HEK293 (cell line): Measurements from ENCODE around the gene POLR2C.

Source experiments
- CTCF ChIA-PET: fragments of 350-600 bp; formaldehyde crosslinking; extraction: SDS; loops from one replicate; lab custom pipeline; 2021; ENCODE audit warnings: antibody characterized with exemption; lab: Yijun Ruan, JAX
- POLR2A ChIA-PET: fragments of 300-600 bp; formaldehyde crosslinking; extraction: SDS; loops from one replicate; lab custom pipeline; 2020; ENCODE audit warnings: antibody characterized with exemption, inconsistent platforms; lab: Yijun Ruan, JAX
- H3K27ac ChIP-seq: fragments of 200-500 bp; sonication (Bioruptor generic); 2 replicates; pipeline ENCODE4 v1.5.1; 2014; ENCODE audit warnings: low read depth, low read length, control low read depth, inconsistent platforms; ENCODE audit errors: extremely low read depth
- H3K36me3 ChIP-seq, 2 experiments: fragments of 200-500 bp in 1 of 2; sonication (Bioruptor generic) in 1 of 2; 1 replicate in 1 of 2; 2 replicates in 1 of 2; pipeline ENCODE4 v1.5.1; 2014 to 2017; ENCODE audit warnings: inconsistent platforms in 2 of 2, low read length in 2 of 2; ENCODE audit not compliant: control insufficient read depth in 2 of 2, insufficient read depth in 1 of 2
- H3K4me1 ChIP-seq: fragments of 200-500 bp; sonication (Bioruptor generic); 2 replicates; pipeline ENCODE4 v1.5.1; 2014; ENCODE audit warnings: mild to moderate bottlenecking, low read length, inconsistent platforms; ENCODE audit not compliant: control insufficient read depth, insufficient read depth
- H3K4me3 ChIP-seq: 2 replicates; pipeline ENCODE4 v1.5.1; 2011; ENCODE audit warnings: low read depth, mild to moderate bottlenecking, control low read depth, low read length, moderate library complexity
- H3K9me3 ChIP-seq: fragments of 200-500 bp; sonication (Bioruptor generic); 2 replicates; pipeline ENCODE4 v1.5.1; 2014; ENCODE audit warnings: low read depth, low read length, inconsistent platforms; ENCODE audit not compliant: control insufficient read depth, insufficient read depth
- ATF2 ChIP-seq: fragments of 450-650 bp; formaldehyde crosslinking; IDR thresholded peaks from 2 replicates; pipeline ENCODE4 v1.5.1; 2016; ENCODE audit warnings: missing biosample characterization, missing genetic modification characterization, low read depth
- FEZF1 ChIP-seq: fragments of 450-650 bp; formaldehyde crosslinking; IDR thresholded peaks from 2 replicates; pipeline ENCODE4 v1.5.1; 2016; ENCODE audit warnings: missing biosample characterization, missing genetic modification characterization
- GLI2 ChIP-seq: fragments of 450-650 bp; formaldehyde crosslinking; IDR thresholded peaks from 2 replicates; pipeline ENCODE4; 2017; ENCODE audit warnings: missing biosample characterization, missing genetic modification characterization, low read depth, borderline replicate concordance
- KLF8 ChIP-seq: fragments of 450-650 bp; formaldehyde crosslinking; IDR thresholded peaks from 2 replicates; pipeline ENCODE4 v1.5.1; 2016; ENCODE audit warnings: missing biosample characterization, missing genetic modification characterization
- MEIS1 ChIP-seq: sonication (generic); formaldehyde crosslinking; IDR thresholded peaks from 2 replicates; pipeline ENCODE4 v1.8.1; 2022; ENCODE audit warnings: missing genetic modification reagents, mild to moderate bottlenecking, borderline replicate concordance
- PBX3 ChIP-seq: sonication (generic); formaldehyde crosslinking; IDR thresholded peaks from 2 replicates; pipeline ENCODE4 v1.8.1; 2022; ENCODE audit warnings: mild to moderate bottlenecking, moderate library complexity, missing genetic modification reagents
- PRDM1 ChIP-seq: fragments of 450-650 bp; formaldehyde crosslinking; IDR thresholded peaks from 2 replicates; pipeline ENCODE4; 2016; ENCODE audit warnings: missing biosample characterization, missing genetic modification characterization
- RBAK ChIP-seq: fragments of 450-650 bp; formaldehyde crosslinking; IDR thresholded peaks from 2 replicates; pipeline ENCODE4 v1.5.1; 2016; ENCODE audit warnings: missing biosample characterization, missing genetic modification characterization
- SP2 ChIP-seq: fragments of 450-650 bp; formaldehyde crosslinking; IDR thresholded peaks from 2 replicates; pipeline ENCODE4 v1.5.1; 2016; ENCODE audit warnings: missing biosample characterization, missing genetic modification characterization
- ZBTB10 ChIP-seq: fragments of 450-650 bp; formaldehyde crosslinking; IDR thresholded peaks from 2 replicates; pipeline ENCODE4 v1.5.1; 2016; ENCODE audit warnings: missing biosample characterization, missing genetic modification characterization
- ZBTB17 ChIP-seq: fragments of 450-650 bp; formaldehyde crosslinking; IDR thresholded peaks from 2 replicates; pipeline ENCODE4 v1.5.1; 2016; ENCODE audit warnings: missing biosample characterization, missing genetic modification characterization
- ZBTB21 ChIP-seq: fragments of 450-650 bp; formaldehyde crosslinking; IDR thresholded peaks from 2 replicates; pipeline ENCODE4 v1.5.1; 2017; ENCODE audit warnings: missing biosample characterization, missing genetic modification characterization
- ZBTB8A ChIP-seq: fragments of 450-650 bp; formaldehyde crosslinking; IDR thresholded peaks from 2 replicates; pipeline ENCODE4 v1.5.1; 2016; ENCODE audit warnings: missing biosample characterization, missing genetic modification characterization
- ZFHX2 ChIP-seq: fragments of 450-650 bp; formaldehyde crosslinking; conservative IDR thresholded peaks from 2 replicates; pipeline ENCODE4 v1.5.1; 2016; ENCODE audit warnings: missing biosample characterization, missing genetic modification characterization
- ZNF112 ChIP-seq: fragments of 450-650 bp; formaldehyde crosslinking; IDR thresholded peaks from 2 replicates; pipeline ENCODE4 v1.5.0; 2017; ENCODE audit warnings: missing biosample characterization, missing genetic modification characterization
- ZNF132 ChIP-seq: fragments of 450-650 bp; formaldehyde crosslinking; IDR thresholded peaks from 2 replicates; pipeline ENCODE4 v1.5.1; 2017; ENCODE audit warnings: missing biosample characterization, missing genetic modification characterization, borderline replicate concordance
- ZNF280C ChIP-seq: fragments of 450-650 bp; formaldehyde crosslinking; IDR thresholded peaks from 2 replicates; pipeline ENCODE4 v1.5.1; 2016; ENCODE audit warnings: missing biosample characterization, missing genetic modification characterization
- ZNF311 ChIP-seq: fragments of 450-650 bp; formaldehyde crosslinking; IDR thresholded peaks from 2 replicates; pipeline ENCODE4 v1.5.1; 2017; ENCODE audit warnings: missing biosample characterization, missing genetic modification characterization, borderline replicate concordance
- ZNF324 ChIP-seq: fragments of 450-650 bp; formaldehyde crosslinking; IDR thresholded peaks from 2 replicates; pipeline ENCODE4 v1.5.1; 2016; ENCODE audit warnings: missing biosample characterization, missing genetic modification characterization
- ZNF350 ChIP-seq: fragments of 450-650 bp; formaldehyde crosslinking; IDR thresholded peaks from 2 replicates; pipeline ENCODE4 v1.5.0; 2017; ENCODE audit warnings: missing biosample characterization, mild to moderate bottlenecking, missing genetic modification characterization
- ZNF37A ChIP-seq: fragments of 450-650 bp; IDR thresholded peaks from 2 replicates; pipeline ENCODE4 v1.5.1; 2018; ENCODE audit warnings: missing biosample characterization, missing genetic modification characterization
- ZNF48 ChIP-seq: fragments of 450-650 bp; formaldehyde crosslinking; IDR thresholded peaks from 2 replicates; pipeline ENCODE4 v1.5.1; 2016; ENCODE audit warnings: missing biosample characterization, missing genetic modification characterization
- ZNF513 ChIP-seq: fragments of 450-650 bp; IDR thresholded peaks from 2 replicates; pipeline ENCODE4 v1.5.1; 2018; ENCODE audit warnings: missing biosample characterization, missing genetic modification characterization
- ZNF530 ChIP-seq: fragments of 450-650 bp; formaldehyde crosslinking; IDR thresholded peaks from 2 replicates; pipeline ENCODE4 v1.5.1; 2016; ENCODE audit warnings: low read depth, missing biosample characterization, missing genetic modification characterization
- ZNF621 ChIP-seq: fragments of 450-650 bp; formaldehyde crosslinking; IDR thresholded peaks from 2 replicates; pipeline ENCODE4 v1.5.1; 2017; ENCODE audit warnings: missing biosample characterization, missing genetic modification characterization
- ZNF664 ChIP-seq: fragments of 450-650 bp; formaldehyde crosslinking; IDR thresholded peaks from 2 replicates; pipeline ENCODE4 v1.5.1; 2016; ENCODE audit warnings: missing biosample characterization, missing genetic modification characterization
- ZNF76 ChIP-seq: fragments of 450-650 bp; formaldehyde crosslinking; IDR thresholded peaks from 2 replicates; pipeline ENCODE4; 2016; ENCODE audit warnings: low read depth, missing biosample characterization, missing genetic modification characterization, borderline replicate concordance
- ZNF768 ChIP-seq: fragments of 450-650 bp; formaldehyde crosslinking; IDR thresholded peaks from 2 replicates; pipeline ENCODE4 v1.5.1; 2018; ENCODE audit warnings: missing biosample characterization, mild to moderate bottlenecking, missing genetic modification characterization
- ZSCAN16 ChIP-seq: fragments of 450-650 bp; formaldehyde crosslinking; IDR thresholded peaks from 2 replicates; pipeline ENCODE4 v1.5.1; 2016; ENCODE audit warnings: missing biosample characterization, missing genetic modification characterization
- ZXDB ChIP-seq: fragments of 450-650 bp; formaldehyde crosslinking; IDR thresholded peaks from 2 replicates; pipeline ENCODE4 v1.5.1; 2016; ENCODE audit warnings: missing biosample characterization, missing genetic modification characterization

Gene POLR2C

GRCh38 chr16:57462209-57462977, at the start of gene POLR2C:
Gene POLR2C (plus strand): TSS chr16:57462679. CDS start chr16:57462725, 46 bp downstream.
- ChIA-PET CTCF (interaction anchor here (0.5 to 2.9 kb wide), 23 partner anchors 11 to 1135 kb away, joined by 3 to 24 read pairs (median 4); partner anchors contain the start of genes COQ9 and DOK4), POLR2A (interaction anchor here (0.5 to 3.7 kb wide), 19 partner anchors 10 to 276 kb away, joined by 3 to 40 read pairs (median 3); partner anchors contain the start of genes CIAPIN1, COQ9, PSME3IP1 and RSPRY1)
- no peaks in the 10 kb centered on the region; the same call in 1 of the 2 replicates for H3K4me1 ChIP-seq
- peaks cover 22 to 87% of the 10 kb centered on the region in 2 experiments for H3K36me3 ChIP-seq
- H3K4me3 ChIP-seq, result peak within 1 kb of the TSS; percentile 83
- H3K9me3 ChIP-seq, result no peaks in the 10 kb centered on the region
- H3K27ac ChIP-seq, result peak within 1 kb of the TSS; percentile 45
- TF ChIP-seq ZNF280C (no peak), ZNF76 (tag by site-specific recombination) (peak; percentile 60; the same call in 1 of the 2 replicates), ZNF324 (peak; percentile 29; the same call in 1 of the 2 replicates), ZNF112 (tag by site-specific recombination) (no peak), ZNF621 (tag by site-specific recombination) (no peak), ZNF48 (no peak), ZFHX2 (tag by site-specific recombination) (no peak), ZNF311 (tag by site-specific recombination) (no peak), ZXDB (tag by site-specific recombination) (peak; percentile 88), ZBTB17 (tag by site-specific recombination) (peak; percentile 56), RBAK (no peak), ZNF768 (tag by site-specific recombination) (no peak), ZNF530 (no peak), ZBTB21 (tag by site-specific recombination) (no peak), ZBTB8A (tag by site-specific recombination) (no peak), ZNF350 (tag by site-specific recombination) (no peak), SP2 (peak; percentile 73), GLI2 (tag by site-specific recombination) (no peak), ZNF37A (no peak), ZNF132 (tag by site-specific recombination) (no peak), MEIS1 (no peak), ZBTB10 (tag by site-specific recombination) (no peak), ZNF513 (no peak), PRDM1 (tag by site-specific recombination) (no peak), FEZF1 (no peak), ATF2 (tag by site-specific recombination) (no peak), PBX3 (peak; percentile 67; the same call in 1 of the 2 replicates), ZNF664 (tag by site-specific recombination) (no peak), ZSCAN16 (tag by site-specific recombination) (no peak), KLF8 (peak; percentile 34; the same call in 1 of the 2 replicates)
